HCT116 (cell line): ENCODE data around the gene GTF2IRD2. TPM values are rescaled to one million over a fixed set of nuclear protein-coding genes. Genes with fewer than 3 reads are reported as not detected.
"Not testable (repeated sequence)": the region's sequence is repeated elsewhere in the genome, so short reads cannot be mapped to it uniquely, and the experiment has no call there.

Source experiments
- ATAC-seq: fragments of 200-7000 bp; cut with Tn5 transposase; 2 replicates; pipeline ENCODE4 v1.9.1; 2020; ENCODE audit warnings: mild to moderate bottlenecking, moderate library complexity
- BruUV-seq: library from RNA; stranded (reverse); fragments of 400-500 nt; replicated peaks from 2 replicates; lab custom pipeline; 2021; lab: Mats Ljungman, UMichigan
- CTCF ChIA-PET: fragments of 300-600 bp; sonication (Branson Sonifier 250); formaldehyde crosslinking; loops from one replicate; lab custom pipeline; 2021; ENCODE audit warnings: antibody characterized with exemption; lab: Charles Lee
- POLR2A ChIA-PET: fragments of 300-600, 350-600 bp; sonication (Branson Sonifier 250); formaldehyde crosslinking; loops from one replicate; lab custom pipeline; 2021; ENCODE audit warnings: antibody characterized with exemption; lab: Charles Lee
- RAD21 ChIA-PET, 2 experiments: fragments of 300-600 bp; sonication (Branson Sonifier 250); formaldehyde crosslinking; loops; one replicate each; lab custom pipeline; 2023; ENCODE audit warnings: low total read pairs in 2 of 2; ENCODE audit not compliant: uncharacterized antibody in 2 of 2, unreplicated experiment in 2 of 2, low non-redundant PET in 1 of 2; lab: Charles Lee
- DNase-seq: peaks from one replicate; pipeline ENCODE4 v3.0.0-alpha.2; 2010; ENCODE audit warnings: low read depth, low spot score
- H2AFZ ChIP-seq: fragments of 200-600 bp; shearing (Covaris generic), sonication (generic); 2 replicates; pipeline ENCODE4 v1.6.1; 2017; ENCODE audit warnings: low read depth, mixed run types, mixed read lengths, antibody characterized with exemption, low read length; ENCODE audit not compliant: poor library complexity, severe bottlenecking
- H3K27ac ChIP-seq: 2 replicates; pipeline ENCODE4 v1.5.1; 2012; ENCODE audit warnings: low read depth, low read length
- H3K27me3 ChIP-seq: fragments of 200-600 bp; sonication (generic); 2 replicates; pipeline ENCODE4 v1.6.1; 2016; ENCODE audit warnings: mixed run types, low read length, mixed read lengths; ENCODE audit not compliant: insufficient read depth
- H3K36me3 ChIP-seq, 2 experiments: fragments of 200-500 bp in 1 of 2; fragments of 200-600 bp in 1 of 2; sonication (Bioruptor generic) in 1 of 2; sonication (generic) in 1 of 2; 2 replicates each; pipeline versions ENCODE4 v1.5.1 to v1.6.1; 2014 to 2016; ENCODE audit warnings: low read length in 2 of 2, inconsistent platforms in 1 of 2, mixed read lengths in 1 of 2, mixed run types in 1 of 2; ENCODE audit not compliant: insufficient read depth in 2 of 2, control insufficient read depth in 1 of 2
- H3K4me1 ChIP-seq, 2 experiments: fragments of 200-600 bp in 1 of 2; sonication (generic) in 1 of 2; 2 replicates each; pipeline versions ENCODE4 v1.5.1 to v1.6.1; 2012 to 2017; ENCODE audit warnings: low read length in 2 of 2, inconsistent platforms in 1 of 2, mild to moderate bottlenecking in 1 of 2, mixed read lengths in 1 of 2, mixed run types in 1 of 2, moderate library complexity in 1 of 2; ENCODE audit not compliant: insufficient read depth in 2 of 2, control insufficient read depth in 1 of 2
- H3K4me2 ChIP-seq: fragments of 200-600 bp; sonication (generic); 2 replicates; pipeline ENCODE4 v1.6.1; 2017; ENCODE audit warnings: mixed run types, low read length, mixed read lengths
- H3K4me3 ChIP-seq, 2 experiments: fragments of 200-600 bp in 1 of 2; sonication (generic) in 1 of 2; replicated peaks in 1 of 2; 2 replicates each; pipeline ENCODE4 v1.5.1; 2011 to 2016; ENCODE audit warnings: low read length in 2 of 2, control low read depth in 1 of 2, low read depth in 1 of 2, mild to moderate bottlenecking in 1 of 2, mixed read lengths in 1 of 2, mixed run types in 1 of 2
- H3K79me2 ChIP-seq: fragments of 200-600 bp; sonication (generic); 2 replicates; pipeline ENCODE4 v1.6.1; 2017; ENCODE audit warnings: mild to moderate bottlenecking, mixed run types, low read length, moderate library complexity, mixed read lengths; ENCODE audit not compliant: insufficient read depth
- H3K9ac ChIP-seq: fragments of 200-600 bp; sonication (generic); 2 replicates; pipeline ENCODE4 v1.6.1; 2016; ENCODE audit warnings: low read length, mixed read lengths
- H3K9me2 ChIP-seq: fragments of 200-600 bp; sonication (generic), shearing (Covaris generic); 2 replicates; pipeline ENCODE4 v1.6.1; 2017; ENCODE audit warnings: mixed run types, mild to moderate bottlenecking, moderate library complexity; ENCODE audit not compliant: insufficient read depth
- H3K9me3 ChIP-seq, 2 experiments: fragments of 200-500 bp in 1 of 2; fragments of 200-600 bp in 1 of 2; sonication (Bioruptor generic) in 1 of 2; sonication (generic) in 1 of 2; 2 replicates each; pipeline ENCODE4 v1.6.1; 2014 to 2017; ENCODE audit warnings: low read length in 2 of 2, mixed read lengths in 2 of 2, inconsistent platforms in 1 of 2, low read depth in 1 of 2, mild to moderate bottlenecking in 1 of 2, mixed run types in 1 of 2, moderate library complexity in 1 of 2; ENCODE audit not compliant: control insufficient read depth in 1 of 2, insufficient read depth in 1 of 2
- H4K20me1 ChIP-seq: fragments of 200-600 bp; sonication (generic), shearing (Covaris generic); 2 replicates; pipeline ENCODE4 v1.6.1; 2017; ENCODE audit warnings: mixed run types, mild to moderate bottlenecking, moderate library complexity; ENCODE audit not compliant: insufficient read depth
- POLR2AphosphoS5 ChIP-seq: IDR thresholded peaks from 2 replicates; pipeline ENCODE4 v1.6.1; 2011; ENCODE audit warnings: mild to moderate bottlenecking, low read depth, low read length, moderate library complexity
- intact Hi-C: fragments of 100-400 bp; cut with micrococcal nuclease; formaldehyde crosslinking; loops from 2 replicates; pipeline ENCODE4 v1.10.0; 2022
- total RNA-seq: library from RNA; stranded (reverse); gene quantifications from one replicate; pipeline ENCODE4 v1.2.1, GENCODE V29; 2021; ENCODE audit not compliant: unreplicated experiment

GTF2IRD2 gene
- total RNA-seq, 1 experiment from 2014 or later: 9.2 TPM

GRCh38 chr7:74788369-74789150, 62.8 kb downstream of the GTF2IRD2 start:
- H3K36me3 ChIP-seq, CTCF ChIA-PET, H3K27ac ChIP-seq, intact Hi-C loops, H3K4me1 ChIP-seq, POLR2A ChIA-PET, H3K9ac ChIP-seq, H3K9me3 ChIP-seq, RAD21 ChIA-PET, H2AFZ ChIP-seq, H3K79me2 ChIP-seq, BruUV-seq, H3K27me3 ChIP-seq, H4K20me1 ChIP-seq, H3K9me2 ChIP-seq: not testable (repeated sequence)
- ATAC-seq: peak; percentile 94
- H3K4me2 ChIP-seq: peak overlapping the region; percentile 30; the same call in 1 of the 2 replicates
- DNase-seq: peak; percentile 53
- TF ChIP-seq POLR2AphosphoS5: 0 out of 2 replicates have a peak, but pooled peaks have one; percentile 22
- H3K4me3 ChIP-seq: 0 out of 4 replicates have a peak overlapping the region, but pooled peaks of 1 of the 2 experiments have one; percentile 20

- H3K4me1 ChIP-seq, H3K27ac ChIP-seq, H3K9ac ChIP-seq, H3K79me2 ChIP-seq, H2AFZ ChIP-seq, CTCF ChIA-PET, ATAC-seq, H3K9me2 ChIP-seq, RAD21 ChIA-PET, BruUV-seq, H3K36me3 ChIP-seq, H3K9me3 ChIP-seq, H3K4me2 ChIP-seq, intact Hi-C loops, DNase-seq, H3K4me3 ChIP-seq, H3K27me3 ChIP-seq, POLR2A ChIA-PET, H4K20me1 ChIP-seq: not testable (repeated sequence)
Measured at GRCh38 chr7:74783595-74783994, 67.8 kb downstream of the GTF2IRD2 start.

GRCh38 chr7:74781746-74782145, 69.7 kb downstream of the GTF2IRD2 start:
- RAD21 ChIA-PET, CTCF ChIA-PET, POLR2A ChIA-PET: not testable (repeated sequence)

GRCh38 chr7:74779053-74779452, 72.4 kb downstream of the GTF2IRD2 start:
- CTCF ChIA-PET, H3K27me3 ChIP-seq, H4K20me1 ChIP-seq, H3K4me1 ChIP-seq, DNase-seq, ATAC-seq, H3K27ac ChIP-seq, BruUV-seq, intact Hi-C loops, H3K4me3 ChIP-seq, H3K9ac ChIP-seq, H3K9me2 ChIP-seq, RAD21 ChIA-PET, H3K79me2 ChIP-seq, H3K9me3 ChIP-seq, H3K4me2 ChIP-seq, POLR2A ChIA-PET, H2AFZ ChIP-seq, H3K36me3 ChIP-seq: not testable (repeated sequence)

More at GRCh38 chr7:74781746-74782145, 69.7 kb downstream of the GTF2IRD2 start:
- intact Hi-C loops, H3K27me3 ChIP-seq, H4K20me1 ChIP-seq, ATAC-seq, H3K36me3 ChIP-seq, H3K9me3 ChIP-seq, H3K79me2 ChIP-seq, H2AFZ ChIP-seq, H3K9me2 ChIP-seq, H3K27ac ChIP-seq, H3K4me1 ChIP-seq, H3K4me2 ChIP-seq, H3K4me3 ChIP-seq, DNase-seq, H3K9ac ChIP-seq, BruUV-seq: not testable (repeated sequence)
